Heart left ventricle (tissue), 16 donors: ENCODE measurements around the gene GLB1L2. TPM values are rescaled to one million over a fixed set of nuclear protein-coding genes. Genes with fewer than 3 reads are reported as not detected.

ENCODE experiments used
- ATAC-seq, 4 donors: fragments of 200-7000 bp; cut with Tn5 transposase; one replicate each; pipeline ENCODE4 v1.9.1; 2020 to 2022; ENCODE audit warnings: moderate library complexity in 4 of 4, mild to moderate bottlenecking in 3 of 4, moderate number of reproducible peaks in 1 of 4
- DNase-seq, 5 donors: peaks; one replicate each; pipeline ENCODE4 v3.0.0-alpha.2; 2020
- H3K27ac ChIP-seq, 12 donors: fragments of 200-600 bp; sonication (generic) in 4 of 12; one replicate each; pipeline versions ENCODE4 v1.5.0 to v1.8.0; 2016 to 2022; ENCODE audit warnings: mild to moderate bottlenecking in 2 of 12
- H3K27me3 ChIP-seq, 9 donors: fragments of 200-600 bp; sonication (generic) in 2 of 9; one replicate each; pipeline versions ENCODE4 v1.5.1 to v1.8.0; 2016 to 2022; ENCODE audit warnings: mild to moderate bottlenecking in 3 of 9
- H3K36me3 ChIP-seq, 9 donors: fragments of 200-600 bp; sonication (generic) in 2 of 9; one replicate each; pipeline versions ENCODE4 v1.5.0 to v1.8.0; 2018 to 2022; ENCODE audit warnings: mild to moderate bottlenecking in 2 of 9
- H3K4me1 ChIP-seq, 12 donors: fragments of 200-600 bp; sonication (generic) in 4 of 12; one replicate each; pipeline versions ENCODE4 v1.5.0 to v1.8.0; 2016 to 2022; ENCODE audit warnings: mild to moderate bottlenecking in 3 of 12
- H3K4me3 ChIP-seq, 12 donors: fragments of 200-600 bp; sonication (generic) in 4 of 12; one replicate each; pipeline versions ENCODE4 v1.5.0 to v1.8.0; 2017 to 2022; ENCODE audit warnings: mild to moderate bottlenecking in 9 of 12, moderate library complexity in 4 of 12
- H3K9me3 ChIP-seq, 12 donors: fragments of 200-600 bp; sonication (generic) in 4 of 12; one replicate each; pipeline versions ENCODE4 v1.5.0 to v1.8.0; 2016 to 2022; ENCODE audit warnings: mild to moderate bottlenecking in 1 of 12
- POLR2A ChIP-seq, 2 donors: fragments of 450-650 bp; IDR thresholded peaks; one replicate each; pipeline ENCODE4 v1.6.1; 2017; ENCODE audit warnings: antibody characterized with exemption in 2 of 2, mild to moderate bottlenecking in 2 of 2, moderate library complexity in 2 of 2
- WGBS, 4 donors: extraction: QIAGEN DNeasy Blood & Tissue Kit in 2 of 4; methylation state at CpG; one replicate each; pipeline versions ENCODE4 v1.1.5 to v1.1.7; 2013 to 2018; 5-methylcytosine and 5-hydroxymethylcytosine counted together
- intact Hi-C, 10 donors: fragments of 100-400 bp; cut with DNase I; formaldehyde crosslinking; loops; one replicate each; pipeline versions ENCODE4 v1.11.1 to v1.14.2; 2022
- polyA plus RNA-seq, 2 donors: library from polyadenylated mRNA; stranded (reverse); fragments of 200-250 nt; gene quantifications; one replicate each; pipeline ENCODE4 v1.2.3, GENCODE V29; 2013
- total RNA-seq, 9 donors: library from RNA; depleted of rRNA in 2 of 9; stranded (reverse); fragments of >200 nt in 2 of 9; fragmentation: NEBNext Ultra II Directional in 3 of 9; extraction: Animal tissue kit (Norgen Biotek cat#: 25700) in 3 of 9; gene quantifications; one replicate each; pipeline versions ENCODE4 v1.1.0 to v1.2.4, GENCODE V29; 2016 to 2023
- TF ChIP-seq, protein P1 (sequence below), 12 donors: fragments of 200-600 bp; sonication (generic) in 4 of 12; IDR thresholded peaks; one replicate each; pipeline versions ENCODE4 v1.5.0 to v1.8.0; 2018 to 2022; ENCODE audit warnings: antibody characterized with exemption in 12 of 12, mild to moderate bottlenecking in 5 of 12
- donor health status: ischemic (EF 13 %, LVEDD 7.1; RV severe dilation, severe dysfunction).
- donor health status: healthy with polysubstance abuse.
- donor health status: DM: no; HTN: yes; CAD: no.
- donor health status: DM: no; HTN: no; CAD: no.
- donor health status: ischemic (EF 25% LVEDD 6.9; RV normal size, moderate dysfunction).
- donor health status: ischemic (EF 25% LVEDD 5.7; RV mildly dilated, moderate dysfunction).
- donor health status: healthy.
- donor health status: DM: yes; HTN: yes; CAD: no.
- donor health status: ischemic (EF 35%, LVEDD 5.7; RV mildly dilated, moderate dysfunction).
- donor health status: nonischemic (EF 11% LVEDD 7.7; RV severe dilation, severe dysfunction).
- donor health status: DM: yes; HTN: yes; CAD: no.
- donor health status: PGD.
- donor health status: ischemic (EF 29% LVEDD 5.4; RV normal size, mild dysfunction).
- donor health status: nonischemic (EF 23%, LVEDD 6.1; RV moderate dilation, normal function).

The GLB1L2 gene
- total and polyA plus RNA-seq, 11 donors = 0.15 to 1.3 (median 0.37) TPM; not detected in 2

DNA sequence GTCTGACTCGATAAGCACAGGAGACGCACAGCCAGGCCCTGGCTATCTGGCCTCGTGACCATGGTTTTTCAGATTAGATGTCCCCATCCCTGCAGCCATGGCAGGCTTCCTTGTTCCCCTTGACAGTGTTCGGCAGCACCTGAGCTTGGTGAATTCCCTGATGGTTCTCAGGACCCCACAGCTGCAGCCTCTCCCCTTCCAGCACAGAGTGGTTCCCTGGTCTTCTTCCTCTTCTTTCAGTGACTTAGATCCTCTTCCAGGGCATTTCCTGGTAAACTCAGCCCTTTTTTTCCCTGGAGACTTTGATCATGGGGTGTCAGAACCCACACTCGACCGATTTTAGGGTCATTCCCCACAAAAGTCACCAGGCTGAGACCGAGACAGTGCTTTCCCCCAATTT is 41.1 kb upstream of the GLB1L2 start:
- peaks cover 0 to 8% (median 0%) of the 10 kb centered on the region in 9 donors for H3K27me3 ChIP-seq
- WGBS, 4 donors = 68 to 81% (median 80%) methylated on average over 7 of the region's 7 CpGs
- no peaks in the 10 kb centered on the region for H3K9me3 ChIP-seq
- TF ChIP-seq, protein P1, sequence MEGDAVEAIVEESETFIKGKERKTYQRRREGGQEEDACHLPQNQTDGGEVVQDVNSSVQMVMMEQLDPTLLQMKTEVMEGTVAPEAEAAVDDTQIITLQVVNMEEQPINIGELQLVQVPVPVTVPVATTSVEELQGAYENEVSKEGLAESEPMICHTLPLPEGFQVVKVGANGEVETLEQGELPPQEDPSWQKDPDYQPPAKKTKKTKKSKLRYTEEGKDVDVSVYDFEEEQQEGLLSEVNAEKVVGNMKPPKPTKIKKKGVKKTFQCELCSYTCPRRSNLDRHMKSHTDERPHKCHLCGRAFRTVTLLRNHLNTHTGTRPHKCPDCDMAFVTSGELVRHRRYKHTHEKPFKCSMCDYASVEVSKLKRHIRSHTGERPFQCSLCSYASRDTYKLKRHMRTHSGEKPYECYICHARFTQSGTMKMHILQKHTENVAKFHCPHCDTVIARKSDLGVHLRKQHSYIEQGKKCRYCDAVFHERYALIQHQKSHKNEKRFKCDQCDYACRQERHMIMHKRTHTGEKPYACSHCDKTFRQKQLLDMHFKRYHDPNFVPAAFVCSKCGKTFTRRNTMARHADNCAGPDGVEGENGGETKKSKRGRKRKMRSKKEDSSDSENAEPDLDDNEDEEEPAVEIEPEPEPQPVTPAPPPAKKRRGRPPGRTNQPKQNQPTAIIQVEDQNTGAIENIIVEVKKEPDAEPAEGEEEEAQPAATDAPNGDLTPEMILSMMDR (IDR thresholded peaks at IDR 0.05) = no peak
- no peak for TF ChIP-seq POLR2A (IDR thresholded peaks at IDR 0.05)
- ATAC-seq (no peak), DNase-seq (no peak)
- H3K36me3 ChIP-seq = no peaks in the 10 kb centered on the region
- H3K27ac ChIP-seq = no peak overlapping the region
- no peak overlapping the region for H3K4me3 ChIP-seq
- no peaks in the 10 kb centered on the region for H3K4me1 ChIP-seq
- intact Hi-C loops = no loop called here

DNA sequence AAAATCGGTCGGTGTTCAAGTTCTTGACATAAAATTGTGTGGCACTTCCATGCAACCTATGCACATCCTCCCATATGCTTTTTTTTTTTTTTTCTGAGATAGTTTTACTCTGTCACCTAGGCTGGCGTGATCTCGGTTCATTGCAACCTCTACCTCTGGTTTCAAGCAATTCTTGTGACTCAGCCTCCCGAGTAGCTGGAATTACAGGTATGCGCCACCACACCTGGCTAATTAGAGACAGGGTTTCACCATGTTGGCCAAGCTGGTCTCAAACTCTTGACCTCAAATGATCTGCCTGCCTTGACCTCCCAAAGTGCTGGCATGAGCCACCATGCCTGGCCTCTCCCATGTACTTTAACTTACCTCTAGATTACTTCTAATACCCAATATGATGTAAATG is 40.6 kb upstream of the GLB1L2 start:
- H3K36me3 ChIP-seq = no peaks in the 10 kb centered on the region

DNA sequence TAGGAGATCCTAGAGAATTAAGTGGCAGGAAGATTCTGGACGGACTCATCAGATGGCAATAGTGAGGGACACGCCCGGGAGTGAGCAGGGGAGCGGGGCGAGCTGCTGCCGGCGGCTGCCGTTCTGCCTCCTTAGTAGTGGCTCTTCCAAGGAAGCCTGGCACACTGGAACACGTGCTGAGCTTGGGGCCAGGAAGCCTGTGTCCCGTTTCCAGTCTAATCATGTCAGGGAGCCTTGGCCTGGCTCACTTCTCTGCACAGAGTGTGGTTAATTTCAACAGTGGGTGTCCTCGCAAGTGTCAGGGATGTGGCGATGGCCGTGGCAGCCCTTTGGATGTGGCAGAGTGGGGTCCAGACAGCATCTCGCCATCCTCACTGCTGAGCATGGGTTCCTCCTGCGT is 39.1 kb upstream of the GLB1L2 start:
- Histone ChIP-seq H3K27ac (no peak overlapping the region), H3K27me3 (peaks cover 0 to 8% (median 0%) of the 10 kb centered on the region in 9 donors), H3K9me3 (no peaks in the 10 kb centered on the region), H3K36me3 (no peaks in the 10 kb centered on the region), H3K4me1 (no peaks in the 10 kb centered on the region), H3K4me3 (no peak overlapping the region)
- WGBS, 4 donors = 73 to 88% (median 81%) methylated on average over 12 to 15 of the region's 15 CpGs
- no peak for ATAC-seq
- no peak for DNase-seq
- intact Hi-C loops = no loop called here
- TF ChIP-seq POLR2A (IDR thresholded peaks at IDR 0.05) = no peak
- TF ChIP-seq, protein P1 (IDR thresholded peaks at IDR 0.05) = no peak

More for the DNA sequence above, 40.6 kb upstream of the GLB1L2 start:
- 75 to 96% (median 90%) methylated on average over 6 of the region's 6 CpGs for WGBS, 4 donors
- ATAC-seq = no peak
- Histone ChIP-seq H3K27me3 (peaks cover 0 to 8% (median 0%) of the 10 kb centered on the region in 9 donors), H3K4me3 (no peak overlapping the region), H3K9me3 (no peaks in the 10 kb centered on the region), H3K27ac (no peak overlapping the region), H3K4me1 (no peaks in the 10 kb centered on the region)
- DNase-seq = no peak
- intact Hi-C loops = no loop called here
- TF ChIP-seq, protein P1 (IDR thresholded peaks at IDR 0.05) = no peak
- no peak for TF ChIP-seq POLR2A (IDR thresholded peaks at IDR 0.05)

DNA sequence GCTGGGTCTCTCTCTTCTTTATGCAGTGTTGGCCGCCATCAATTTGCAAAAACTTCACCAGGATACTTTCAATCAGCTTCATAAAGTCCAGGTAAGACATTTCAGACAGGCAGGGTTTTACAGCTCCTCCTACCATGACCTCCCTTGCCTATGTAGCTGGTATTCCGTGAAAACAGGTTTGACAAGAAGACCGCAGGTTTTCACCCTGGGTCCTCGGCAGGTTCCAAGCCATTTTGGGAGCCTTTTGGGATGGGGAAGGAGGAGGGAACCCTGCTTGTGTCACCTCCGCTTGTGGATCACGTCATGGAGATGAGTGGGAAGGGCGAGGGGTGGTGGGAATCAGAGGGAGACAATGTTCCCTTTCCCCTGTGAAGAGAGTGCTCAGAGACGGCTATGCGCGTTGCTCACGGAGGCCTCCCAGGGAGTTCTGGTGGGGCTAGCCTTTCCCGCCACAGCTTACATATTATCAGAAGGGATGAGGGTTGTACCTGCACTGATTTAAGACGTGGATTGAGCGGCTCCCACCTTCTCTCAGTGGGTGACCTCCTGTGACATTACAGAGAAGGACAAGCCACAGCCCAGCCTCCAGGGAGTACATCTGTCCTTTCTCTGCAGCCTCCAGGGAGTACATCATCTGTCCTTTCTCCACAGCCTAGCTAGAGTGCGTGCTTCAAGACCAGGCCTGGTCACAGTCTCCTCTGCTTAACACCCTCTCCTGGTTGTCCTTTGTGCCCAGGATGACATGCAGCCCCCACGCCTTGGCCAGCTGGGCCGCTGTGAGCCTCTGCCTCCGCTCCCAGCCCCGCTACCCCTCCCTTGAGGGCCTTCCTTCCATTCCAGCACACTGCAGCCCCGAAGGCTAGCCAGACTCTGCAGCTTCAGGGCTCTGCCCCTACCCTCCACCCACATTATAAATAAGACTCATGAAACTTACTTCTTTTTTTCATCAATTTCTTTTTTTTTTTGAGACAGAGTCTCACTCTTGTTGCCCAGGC is 38.4 kb upstream of the GLB1L2 start:
- intact Hi-C loops = no loop called here
- no peak overlapping the region for H3K27ac ChIP-seq

More for the DNA sequence above, 38.4 kb upstream of the GLB1L2 start:
- 76 to 78% (median 76%) methylated on average over 20 of the region's 20 CpGs for WGBS, 4 donors
- peaks cover 0 to 8% (median 0%) of the 10 kb centered on the region in 9 donors for H3K27me3 ChIP-seq
- DNase-seq (no peak), ATAC-seq (no peak)
- H3K9me3 ChIP-seq = no peaks in the 10 kb centered on the region
- no peak overlapping the region for H3K4me3 ChIP-seq
- TF ChIP-seq, protein P1 (IDR thresholded peaks at IDR 0.05) = no peak
- no peak for TF ChIP-seq POLR2A (IDR thresholded peaks at IDR 0.05)
- H3K36me3 ChIP-seq = no peaks in the 10 kb centered on the region
- no peaks in the 10 kb centered on the region for H3K4me1 ChIP-seq
